ENCODE data around the gene RPS27L. TPM values are rescaled to one million over a fixed set of nuclear protein-coding genes. Genes with fewer than 3 reads are reported as not detected.
A peak's percentile ranks its signal among the peaks of the same experiment; 100 is the strongest.

The RPS27L gene
- total and polyA plus RNA-seq, 12 donors = 45.1 to 294 (median 197) TPM

DNA sequence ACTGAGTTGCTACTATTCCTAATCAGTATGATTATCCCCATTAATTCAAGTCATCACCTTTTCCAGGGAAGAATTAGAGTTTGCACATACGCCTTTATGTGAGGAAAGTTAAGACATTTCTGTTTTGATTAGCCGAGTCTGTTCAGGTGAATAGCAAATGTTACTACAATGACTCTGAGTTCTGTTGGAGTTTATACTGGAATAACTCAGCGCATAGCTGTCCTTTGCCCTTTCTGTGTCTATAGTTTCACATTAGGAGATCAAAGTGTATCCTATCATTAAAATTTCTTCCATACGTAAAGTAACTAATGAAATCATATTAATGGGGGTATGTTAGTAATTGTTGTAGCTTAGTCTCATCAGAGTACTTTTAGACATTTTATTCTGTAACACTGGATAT is 37.0 kb upstream of the RPS27L start:
- no peak overlapping the region for H3K4me3 ChIP-seq
- H3K9me3 ChIP-seq (replicated peaks in 1 of 3) = no peaks in the 10 kb centered on the region
- intact Hi-C loops (cut with DNase I) = no loop called here
- peaks cover 6 to 81% of the 10 kb centered on the region in 2 donors for H3K4me1 ChIP-seq (replicated peaks in 1 of 2)
- no peak for DNase-seq
- 71 to 76% (median 74%) methylated on average over 4 of the region's 4 CpGs for WGBS, 4 donors
- no peaks in the 10 kb centered on the region for H3K36me3 ChIP-seq (replicated peaks in 1 of 2)
- H3K27me3 ChIP-seq = no peaks in the 10 kb centered on the region
- H3K27ac ChIP-seq = peak overlapping the region in 2 of 5 donors; percentile 33 to 62
- TF ChIP-seq, protein P1, sequence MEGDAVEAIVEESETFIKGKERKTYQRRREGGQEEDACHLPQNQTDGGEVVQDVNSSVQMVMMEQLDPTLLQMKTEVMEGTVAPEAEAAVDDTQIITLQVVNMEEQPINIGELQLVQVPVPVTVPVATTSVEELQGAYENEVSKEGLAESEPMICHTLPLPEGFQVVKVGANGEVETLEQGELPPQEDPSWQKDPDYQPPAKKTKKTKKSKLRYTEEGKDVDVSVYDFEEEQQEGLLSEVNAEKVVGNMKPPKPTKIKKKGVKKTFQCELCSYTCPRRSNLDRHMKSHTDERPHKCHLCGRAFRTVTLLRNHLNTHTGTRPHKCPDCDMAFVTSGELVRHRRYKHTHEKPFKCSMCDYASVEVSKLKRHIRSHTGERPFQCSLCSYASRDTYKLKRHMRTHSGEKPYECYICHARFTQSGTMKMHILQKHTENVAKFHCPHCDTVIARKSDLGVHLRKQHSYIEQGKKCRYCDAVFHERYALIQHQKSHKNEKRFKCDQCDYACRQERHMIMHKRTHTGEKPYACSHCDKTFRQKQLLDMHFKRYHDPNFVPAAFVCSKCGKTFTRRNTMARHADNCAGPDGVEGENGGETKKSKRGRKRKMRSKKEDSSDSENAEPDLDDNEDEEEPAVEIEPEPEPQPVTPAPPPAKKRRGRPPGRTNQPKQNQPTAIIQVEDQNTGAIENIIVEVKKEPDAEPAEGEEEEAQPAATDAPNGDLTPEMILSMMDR (IDR thresholded peaks at IDR 0.05) = no peak
- TF ChIP-seq POLR2A (IDR thresholded peaks at IDR 0.05) = no peak

DNA sequence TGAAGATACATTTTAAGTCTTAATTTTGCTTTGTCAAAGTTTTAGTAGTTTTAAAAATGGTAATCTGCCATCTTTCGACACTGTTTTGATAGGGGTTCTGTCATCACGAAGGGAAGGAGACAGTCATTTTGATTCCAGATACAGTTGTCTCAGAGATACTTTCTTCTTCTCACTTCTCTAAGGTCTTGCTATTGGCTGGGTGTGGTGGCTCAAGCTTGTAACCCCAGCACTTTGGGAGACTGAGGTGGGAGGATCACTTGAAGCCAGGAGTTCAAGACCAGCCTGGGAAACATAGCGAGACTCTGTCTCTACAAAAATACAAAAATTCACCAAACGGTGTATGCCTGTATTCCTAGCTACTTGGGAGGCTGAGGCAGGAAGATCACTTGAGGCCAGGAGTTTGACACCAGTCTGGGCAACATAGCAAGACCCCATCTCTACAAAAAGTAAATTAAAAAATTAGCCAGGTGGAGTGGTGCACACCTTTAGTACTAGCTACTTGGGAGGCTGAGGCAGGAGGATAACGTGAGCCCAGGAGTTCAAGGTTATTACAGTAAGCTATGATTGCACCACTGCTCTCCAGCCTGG is 35.4 kb upstream of the RPS27L start:
- no peak for DNase-seq
- WGBS, 4 donors = 82 to 86% (median 85%) methylated on average over 5 of the region's 5 CpGs
- no peaks in the 10 kb centered on the region for H3K9me3 ChIP-seq (replicated peaks in 1 of 3)
- H3K27me3 ChIP-seq = no peaks in the 10 kb centered on the region
- H3K4me3 ChIP-seq = no peak overlapping the region
- peak overlapping the region in 1 of 5 donors; percentile 7 for H3K27ac ChIP-seq
- TF ChIP-seq, protein P1 (IDR thresholded peaks at IDR 0.05) = no peak
- TF ChIP-seq POLR2A (IDR thresholded peaks at IDR 0.05) = no peak
- H3K4me1 ChIP-seq (replicated peaks in 1 of 2) = peaks cover 0 to 70% of the 10 kb centered on the region in 2 donors
- intact Hi-C loops (cut with DNase I) = no loop called here
- H3K36me3 ChIP-seq (replicated peaks in 1 of 2) = no peaks in the 10 kb centered on the region

DNA sequence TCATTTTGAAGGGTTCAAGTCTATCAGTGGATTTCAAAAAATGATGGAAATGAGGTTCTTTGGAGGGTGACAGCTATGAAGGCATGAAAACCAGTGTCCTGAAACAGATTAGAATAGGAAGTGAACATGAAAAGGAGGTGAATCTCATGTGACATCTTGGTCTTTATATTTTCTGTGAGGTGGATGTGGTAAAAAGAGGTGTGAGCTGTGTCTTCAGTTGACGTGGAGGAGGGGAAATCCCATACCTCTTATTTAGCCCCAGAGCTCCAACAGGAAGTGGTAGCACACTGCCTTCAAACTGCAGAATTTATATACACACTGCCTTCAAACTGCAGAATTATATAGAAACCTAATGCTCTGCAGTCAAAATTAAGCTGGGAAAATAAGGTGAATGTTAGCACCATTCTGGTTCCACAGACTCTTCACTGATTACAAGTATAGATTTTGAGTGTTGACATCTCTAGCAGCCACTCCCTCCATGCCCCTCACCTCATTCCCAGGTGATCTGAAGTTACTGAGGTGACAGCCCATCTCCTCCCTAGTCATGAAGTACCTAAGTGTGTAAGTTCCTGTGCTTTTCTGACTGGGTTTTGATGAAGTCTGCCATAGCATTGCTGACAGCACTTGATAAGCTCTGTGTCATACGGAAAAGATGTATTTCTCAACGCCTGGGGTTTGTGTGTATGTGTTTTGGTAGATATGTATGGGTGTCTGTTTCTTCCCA is 34.8 kb upstream of the RPS27L start:
- peak overlapping the region in 1 of 5 donors; percentile 7 for H3K27ac ChIP-seq
- TF ChIP-seq POLR2A (IDR thresholded peaks at IDR 0.05) = no peak
- TF ChIP-seq, protein P1 (IDR thresholded peaks at IDR 0.05) = no peak
- no peak for DNase-seq
- 74 to 80% (median 77%) methylated on average over 3 of the region's 3 CpGs for WGBS, 4 donors
- H3K9me3 ChIP-seq (replicated peaks in 1 of 3) = no peaks in the 10 kb centered on the region
- no peaks in the 10 kb centered on the region for H3K36me3 ChIP-seq (replicated peaks in 1 of 2)
- H3K4me1 ChIP-seq (replicated peaks in 1 of 2) = peaks cover 0 to 66% of the 10 kb centered on the region in 2 donors
- no peak overlapping the region for H3K4me3 ChIP-seq
- no peaks in the 10 kb centered on the region for H3K27me3 ChIP-seq
- intact Hi-C loops (cut with DNase I) = no loop called here

DNA sequence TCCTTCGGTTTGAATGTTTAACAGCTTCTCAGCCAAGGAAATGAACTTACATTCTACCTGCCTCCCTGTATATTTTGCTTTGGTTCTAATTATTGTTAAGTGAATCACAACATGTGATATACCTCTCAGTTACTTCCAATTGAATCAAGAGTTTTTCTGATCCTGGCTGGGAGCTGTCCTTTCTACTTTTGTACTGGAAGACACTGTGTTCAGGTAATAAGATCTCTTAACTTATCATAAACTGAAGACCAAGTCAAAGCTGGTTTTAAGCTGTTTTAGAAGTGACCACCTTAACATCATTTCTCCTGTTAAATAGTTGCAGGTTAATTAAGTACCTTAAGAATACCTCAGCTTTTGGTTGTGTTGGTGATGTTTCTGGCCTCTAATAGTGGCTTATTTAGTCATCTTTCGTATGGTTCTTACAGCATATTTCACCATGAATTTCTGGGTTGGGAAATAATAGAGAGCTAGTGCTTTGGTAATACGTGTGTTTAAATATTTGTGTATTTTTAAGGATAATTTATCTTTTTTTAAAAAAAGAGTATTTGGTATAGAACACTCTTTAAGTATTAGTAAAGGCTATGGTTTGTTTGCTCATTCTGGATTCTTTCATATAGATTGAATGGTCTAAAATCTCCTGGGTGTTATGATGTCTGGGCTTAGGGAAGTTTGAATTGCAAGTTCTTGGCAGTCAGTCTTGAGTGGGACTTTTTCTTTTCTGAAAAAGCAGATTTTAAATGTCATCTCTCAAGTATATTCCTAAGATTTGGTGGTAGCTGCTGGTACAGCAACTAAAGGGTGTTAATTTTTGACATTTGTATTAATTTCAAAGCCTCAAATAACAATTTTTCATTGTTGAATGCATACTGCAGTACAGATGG is 33.7 kb upstream of the RPS27L start:
- Histone ChIP-seq H3K4me3 (peak overlapping the region in 1 of 4 donors; percentile 68), H3K4me1 (replicated peaks in 1 of 2) (peaks cover 0 to 60% of the 10 kb centered on the region in 2 donors), H3K27ac (peak overlapping the region in 1 of 5 donors; percentile 71), H3K27me3 (no peaks in the 10 kb centered on the region), H3K9me3 (replicated peaks in 1 of 3) (no peaks in the 10 kb centered on the region), H3K36me3 (replicated peaks in 1 of 2) (no peaks in the 10 kb centered on the region)
- TF ChIP-seq POLR2A (IDR thresholded peaks at IDR 0.05) = no peak
- TF ChIP-seq, protein P1 (IDR thresholded peaks at IDR 0.05) = no peak
- DNase-seq = no peak
- intact Hi-C loops (cut with DNase I) = no loop called here
- 61 to 78% (median 67%) methylated on average over 3 of the region's 3 CpGs for WGBS, 4 donors

All from adrenal gland (tissue), 12 donors.